ENCODE results near the gene HARS1.

- TF ChIP-seq POLR2A (IDR thresholded peaks at IDR 0.05) (no peak), CTCF (IDR thresholded peaks at IDR 0.05) (no peak), POLR2AphosphoS5 (IDR thresholded peaks at IDR 0.05) (no peak)
Measured at GRCh38 chr5:140690376-140690932, 716 bp downstream of the HARS1 start.

All from breast epithelium (tissue), 3 donors.